G401 (cell line): Measurements from ENCODE around the gene UBE4A. TPM values are rescaled to one million over a fixed set of nuclear protein-coding genes. Genes with fewer than 3 reads are reported as not detected.

Experiments
- DNase-seq: peaks from one replicate; pipeline ENCODE4 v3.0.0-alpha.2; 2015; ENCODE audit warnings: low spot score
- in situ Hi-C: cut with HindIII; loops from 2 replicates; pipeline ENCODE4 v1.10.0; 2016; ENCODE audit warnings: low sequenced_read_pairs, mixed read lengths
- total RNA-seq: library from RNA; depleted of rRNA; stranded (reverse); fragments of >200 nt; shearing (Covaris generic); gene quantifications from 2 replicates; pipeline ENCODE4 v1.2.3, GENCODE V29; 2014

The UBE4A gene
- total RNA-seq, 1 experiment from 2014 or later = 35.0 TPM

DNA sequence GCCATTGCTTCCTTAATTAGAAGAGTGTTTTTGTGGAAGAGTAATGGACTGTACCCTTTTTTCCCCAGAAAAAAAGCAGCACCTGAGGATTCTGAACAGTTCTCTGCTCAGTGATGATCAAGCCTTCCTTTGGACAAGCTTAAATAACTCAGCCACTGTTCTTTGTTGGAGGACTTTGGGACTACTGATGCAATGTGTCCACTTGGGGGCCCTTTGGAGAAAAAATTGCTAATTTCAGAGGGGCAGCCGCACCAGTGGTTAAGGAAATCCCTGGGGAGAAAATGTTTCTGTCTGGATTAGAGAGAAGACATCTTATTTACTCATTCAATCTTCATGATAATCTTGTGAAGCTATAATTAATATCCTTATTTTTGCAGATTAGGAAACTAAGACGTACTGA lies 71.6 kb downstream of the UBE4A start:
- no peak for DNase-seq
- in situ Hi-C loops = no loop called here

DNA sequence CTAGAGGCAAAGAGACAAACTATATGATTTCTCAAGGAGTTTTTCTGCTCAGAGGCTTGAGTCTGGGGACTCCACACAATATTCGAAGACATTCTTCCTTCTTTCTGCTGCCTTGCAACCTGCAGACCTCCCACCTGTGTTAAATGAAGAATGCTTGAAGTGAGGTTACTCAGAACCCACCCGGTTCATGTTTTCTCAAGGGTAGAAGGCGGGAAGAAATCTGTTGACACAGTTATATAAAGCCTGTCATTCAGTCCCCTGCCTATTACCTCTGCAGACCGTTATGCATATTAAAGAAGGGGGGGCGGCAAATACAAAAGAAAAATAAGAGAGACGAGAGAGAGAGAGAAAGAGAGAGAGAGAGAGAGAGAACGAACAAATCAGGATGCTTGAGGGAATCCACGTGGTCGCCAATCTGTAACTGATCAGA lies 74.7 kb downstream of the UBE4A start:
- peak; percentile 83 for DNase-seq
- in situ Hi-C loops = no loop called here

DNA sequence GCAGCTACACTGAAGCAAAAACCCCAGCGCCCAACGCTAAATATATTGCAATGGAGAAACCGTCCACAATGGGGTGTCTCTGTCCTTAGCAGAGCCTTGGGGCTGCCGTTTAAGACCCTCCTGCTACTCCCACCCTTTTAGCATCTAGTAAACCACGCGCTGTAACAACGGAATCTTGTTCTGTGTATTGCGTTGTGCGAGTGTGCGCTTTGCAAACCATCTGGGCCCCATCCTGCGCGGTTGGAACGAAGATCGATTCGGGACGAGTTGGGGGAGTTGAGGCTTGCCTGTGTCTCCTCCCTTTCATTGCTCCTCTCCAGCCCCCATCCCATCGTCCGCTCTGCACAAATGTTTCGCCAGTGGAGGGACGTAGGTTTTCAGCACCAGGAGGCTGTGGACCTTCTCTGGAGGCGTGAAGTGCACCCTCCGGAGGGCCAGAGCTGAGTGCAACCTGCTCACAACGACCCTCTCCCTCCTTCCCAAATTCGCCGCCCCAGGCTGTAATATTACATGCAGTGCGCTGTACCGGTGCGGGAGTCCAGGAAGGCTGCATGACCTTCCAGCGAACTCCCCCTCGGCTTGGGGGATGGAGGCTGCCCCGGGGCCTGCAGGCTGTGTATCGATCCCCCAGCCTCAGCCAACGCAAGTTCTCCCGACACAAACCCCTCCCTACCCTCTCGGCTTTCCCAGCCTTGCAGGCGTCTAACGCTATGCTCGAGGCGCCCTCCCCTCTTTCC lies 75.3 kb downstream of the UBE4A start:
- no peak for DNase-seq
- in situ Hi-C loops = no loop called here

DNA sequence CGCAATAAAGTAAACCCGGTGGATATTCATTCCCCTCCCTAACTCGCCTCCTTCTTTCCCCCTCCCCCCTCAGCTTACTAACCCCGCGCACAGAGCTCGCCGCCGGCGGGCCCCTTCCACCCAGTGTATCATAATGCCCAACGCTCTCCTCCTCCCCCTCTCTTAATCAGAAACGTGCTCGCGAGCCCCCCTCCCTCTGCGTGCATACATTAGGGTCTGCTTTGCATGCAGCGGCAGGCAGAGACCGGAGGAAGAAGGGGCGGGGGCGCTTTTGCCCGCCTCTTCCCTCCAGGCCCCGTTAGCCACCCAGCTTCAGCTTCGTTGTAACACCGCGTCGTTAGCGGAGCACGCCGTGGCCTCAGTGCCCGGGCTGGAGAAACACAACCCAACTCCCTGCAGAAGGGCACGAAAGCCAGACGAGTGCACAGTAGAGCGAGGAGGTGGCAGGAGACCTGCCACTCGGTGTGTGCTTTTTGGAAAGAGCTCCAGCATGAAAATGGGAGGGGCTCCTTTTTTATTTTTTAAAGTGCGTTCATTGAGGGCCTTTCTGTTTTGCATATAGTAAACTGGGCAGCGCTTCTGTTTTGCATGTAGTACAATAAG lies 76.0 kb downstream of the UBE4A start:
- in situ Hi-C loops = no loop called here
- peak; percentile 73 for DNase-seq

GRCh38 chr11:118435893-118436624 lies 76.7 kb downstream of the UBE4A start, which contains the start of gene KMT2A:
Gene KMT2A (plus strand): TSS chr11:118436492. CDS start chr11:118436513, 21 bp downstream.
- in situ Hi-C loops = no loop called here

DNA sequence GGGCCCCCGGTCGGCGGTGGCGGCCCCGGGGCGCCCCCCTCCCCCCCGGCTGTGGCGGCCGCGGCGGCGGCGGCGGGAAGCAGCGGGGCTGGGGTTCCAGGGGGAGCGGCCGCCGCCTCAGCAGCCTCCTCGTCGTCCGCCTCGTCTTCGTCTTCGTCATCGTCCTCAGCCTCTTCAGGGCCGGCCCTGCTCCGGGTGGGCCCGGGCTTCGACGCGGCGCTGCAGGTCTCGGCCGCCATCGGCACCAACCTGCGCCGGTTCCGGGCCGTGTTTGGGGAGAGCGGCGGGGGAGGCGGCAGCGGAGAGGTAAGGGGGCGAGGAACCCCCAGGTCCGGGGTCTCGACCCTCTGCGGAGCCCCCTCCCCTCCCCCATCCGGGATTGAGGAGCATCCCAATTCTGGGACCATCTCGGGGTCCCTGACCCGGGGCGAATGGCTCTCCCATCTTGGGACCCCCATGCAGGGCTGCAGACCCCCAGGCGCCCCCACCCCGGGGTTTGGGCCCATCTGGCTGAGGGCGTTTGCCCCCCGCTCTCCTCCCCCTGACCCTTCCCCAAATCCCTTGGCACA lies 77.3 kb downstream of the UBE4A start:
- in situ Hi-C loops = no loop called here
- DNase-seq = no peak

More at GRCh38 chr11:118435893-118436624, 76.7 kb downstream of the UBE4A start, which contains the start of gene KMT2A:
- DNase-seq = peak; percentile 97

DNA sequence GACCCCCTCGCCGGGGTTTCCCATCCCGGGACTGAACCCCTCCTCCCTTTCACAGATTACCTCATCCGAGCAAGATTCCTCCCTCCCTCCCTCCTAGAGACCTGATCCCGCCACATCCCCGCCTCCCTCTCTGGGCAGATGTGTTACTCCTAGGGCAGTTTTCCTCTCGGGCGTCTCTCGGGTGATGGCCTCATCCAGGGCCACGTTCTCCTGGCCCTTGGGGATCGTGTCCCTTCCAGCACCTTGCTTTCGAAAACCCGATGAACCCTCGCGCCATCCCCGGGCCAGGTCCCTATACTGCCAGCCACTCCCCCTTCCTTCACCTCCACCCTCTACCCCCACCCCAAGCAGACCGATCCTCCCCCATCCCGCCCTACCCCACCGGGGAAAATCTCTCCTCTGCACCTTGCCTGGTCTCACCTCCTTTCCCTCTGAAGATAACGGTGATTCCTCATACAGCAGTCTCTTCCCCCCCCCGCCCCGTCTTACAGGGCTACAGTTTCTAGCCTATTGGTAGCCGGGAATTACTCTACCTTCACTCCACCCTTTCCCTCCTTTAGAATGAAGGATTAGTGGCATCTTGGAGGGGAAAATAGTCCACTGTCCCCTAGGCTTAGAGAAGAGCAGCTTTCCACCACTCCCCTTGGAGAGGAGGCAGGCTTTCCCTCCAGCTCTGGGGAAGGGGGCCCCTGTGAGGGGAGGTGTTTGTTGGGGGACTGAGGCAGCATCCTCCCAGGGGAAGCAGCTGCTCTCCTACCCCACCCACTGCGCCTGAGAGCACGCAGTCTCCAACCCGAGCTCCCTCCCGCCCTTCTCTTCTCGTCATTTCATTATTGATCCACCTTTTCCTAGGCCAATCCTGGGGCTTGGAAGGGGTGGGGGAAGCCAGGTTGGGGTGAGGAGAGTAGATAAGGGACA lies 78.1 kb downstream of the UBE4A start:
- in situ Hi-C loops = no loop called here
- DNase-seq = peak; percentile 56

GRCh38 chr11:118438314-118438931 lies 79.0 kb downstream of the UBE4A start:
- in situ Hi-C loops = no loop called here
- peak; percentile 69 for DNase-seq

DNA sequence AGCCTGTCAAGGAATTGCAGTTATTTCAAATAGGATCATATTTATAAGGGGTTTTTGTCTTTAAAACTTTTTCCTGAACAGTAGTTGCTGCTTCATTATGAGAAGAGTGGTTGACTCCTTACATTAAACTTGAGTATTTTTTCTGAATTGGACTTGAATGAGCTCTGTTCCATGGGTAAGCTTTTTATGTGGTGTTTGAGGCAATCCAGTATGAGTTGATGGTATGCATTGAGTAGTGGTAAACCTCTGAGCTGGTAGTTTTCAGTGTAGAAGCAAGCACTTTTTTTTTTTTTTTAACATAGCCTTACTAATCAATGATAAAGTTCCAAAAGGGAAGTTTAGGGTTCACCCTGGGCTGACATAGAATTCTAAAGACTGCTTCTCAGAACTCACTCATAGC lies 80.2 kb downstream of the UBE4A start:
- in situ Hi-C loops = no loop called here
- no peak for DNase-seq

GRCh38 chr11:118441770-118442275 lies 82.4 kb downstream of the UBE4A start:
- peak; percentile 41 for DNase-seq
- in situ Hi-C loops = no loop called here

DNA sequence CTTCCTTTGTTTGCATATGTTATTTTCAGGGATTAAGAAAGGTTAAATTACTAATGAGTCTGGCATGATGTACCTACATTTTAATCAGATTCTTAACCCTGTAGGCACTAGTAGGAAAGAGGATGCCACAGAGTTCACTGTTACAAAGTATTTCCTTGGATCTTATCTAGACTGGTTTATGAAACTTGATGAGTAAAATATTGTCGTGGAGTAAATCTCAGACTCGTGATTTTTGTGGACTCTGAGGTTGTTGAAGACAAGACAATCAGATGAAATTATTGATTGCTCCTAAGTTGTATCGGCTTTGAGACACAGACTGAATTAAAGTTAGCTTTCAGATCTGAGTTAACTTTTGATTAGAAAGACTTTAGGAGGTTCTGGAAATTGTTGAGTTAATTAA lies 82.9 kb downstream of the UBE4A start:
- no peak for DNase-seq
- in situ Hi-C loops = no loop called here

DNA sequence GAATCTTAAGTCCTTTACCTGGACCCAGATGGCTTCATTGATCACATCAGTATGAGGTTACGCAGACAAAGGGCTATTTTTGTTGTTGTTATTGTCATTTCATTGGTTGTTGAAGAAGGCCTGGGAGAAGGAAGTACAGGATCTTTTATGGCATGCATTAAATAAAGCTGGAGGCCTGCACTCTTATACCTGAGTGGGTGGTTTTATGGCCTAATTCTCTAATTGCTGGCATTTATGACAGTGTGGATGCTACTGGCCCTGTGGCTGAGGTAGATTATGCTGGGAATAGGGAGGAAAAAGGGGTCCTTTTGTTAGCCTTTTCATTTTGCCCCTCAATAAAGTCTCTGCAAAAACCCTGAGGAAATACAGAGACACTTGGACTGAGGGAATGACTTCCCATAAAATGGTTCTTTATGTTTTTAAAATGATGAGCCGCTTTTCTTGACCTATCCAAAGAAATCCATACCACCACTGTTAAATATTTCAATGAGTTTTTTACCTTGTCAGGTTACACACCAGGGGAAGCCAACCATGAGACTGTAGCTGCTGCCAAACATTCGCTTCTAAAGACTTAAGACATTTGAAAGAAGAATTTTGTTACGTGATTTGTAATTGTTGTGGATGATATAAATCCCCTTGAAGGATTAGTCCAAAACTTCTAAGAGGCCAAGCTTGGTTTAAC lies 83.6 kb downstream of the UBE4A start:
- in situ Hi-C loops = no loop called here

DNA sequence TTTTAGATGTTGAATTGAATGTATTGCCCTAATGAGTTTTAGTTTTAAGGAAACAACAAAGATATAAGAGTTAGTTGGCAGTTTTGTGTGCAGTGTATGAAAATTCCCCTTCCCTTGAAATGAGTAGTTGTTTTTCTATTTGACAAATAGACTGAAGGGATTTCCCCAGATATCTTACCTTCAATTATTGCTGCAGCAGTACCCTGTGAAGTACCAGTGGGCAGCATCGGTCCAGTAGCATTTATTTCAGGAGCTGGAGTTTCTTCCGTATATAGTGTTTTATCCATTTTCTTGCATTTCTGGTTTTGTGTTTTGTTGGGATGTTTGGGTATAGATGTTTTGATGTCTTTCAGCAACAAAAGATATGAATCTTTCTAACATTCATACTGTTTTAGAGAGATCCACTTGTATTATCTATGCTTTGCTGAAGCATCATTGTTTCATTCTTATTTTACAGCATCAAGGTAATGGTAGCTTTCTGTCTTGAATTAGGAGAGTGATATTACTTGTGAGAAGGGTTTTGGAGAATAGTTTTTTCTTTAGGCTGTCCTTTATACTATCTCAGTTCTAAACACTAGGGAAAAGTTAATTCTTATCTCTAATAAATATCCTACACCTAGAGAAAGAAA lies 84.3 kb downstream of the UBE4A start:
- DNase-seq = no peak

More for the DNA sequence above, 83.6 kb downstream of the UBE4A start:
- DNase-seq = no peak

GRCh38 chr11:118447423-118447822 lies 88.0 kb downstream of the UBE4A start:
- in situ Hi-C loops = no loop called here
- DNase-seq = no peak

More for the DNA sequence above, 84.3 kb downstream of the UBE4A start:
- in situ Hi-C loops = no loop called here

DNA sequence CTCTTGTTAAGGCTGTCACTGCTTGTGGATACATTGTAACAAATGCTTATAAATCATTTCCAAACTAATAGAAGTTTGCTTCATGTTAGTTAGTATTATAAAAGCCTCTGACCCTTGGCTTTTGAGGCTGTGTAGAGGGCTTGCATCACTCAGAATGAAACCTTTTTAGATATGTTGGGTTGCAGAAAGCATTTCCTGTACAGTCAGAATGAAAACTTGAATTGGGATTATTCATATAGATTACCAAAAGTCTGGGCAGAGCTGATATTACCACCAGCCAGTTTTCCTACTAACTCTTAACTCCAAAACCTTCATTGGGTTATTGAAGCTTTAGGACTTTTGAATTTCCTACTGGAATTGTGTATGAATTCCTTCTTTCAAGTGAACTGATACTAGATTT lies 88.9 kb downstream of the UBE4A start:
- no peak for DNase-seq
- in situ Hi-C loops = no loop called here
